SH-SY5Y (cell line): ENCODE results near the gene C1orf105.

Experiments
- GATA2 ChIP-seq: IDR thresholded peaks from 2 replicates; pipeline ENCODE4 v1.6.1; 2011; ENCODE audit warnings: mild to moderate bottlenecking, low read depth, low read length
- GATA3 ChIP-seq: IDR thresholded peaks from 2 replicates; pipeline ENCODE4 v1.6.1; 2011; ENCODE audit warnings: low read depth, mild to moderate bottlenecking, low read length, moderate library complexity

DNA sequence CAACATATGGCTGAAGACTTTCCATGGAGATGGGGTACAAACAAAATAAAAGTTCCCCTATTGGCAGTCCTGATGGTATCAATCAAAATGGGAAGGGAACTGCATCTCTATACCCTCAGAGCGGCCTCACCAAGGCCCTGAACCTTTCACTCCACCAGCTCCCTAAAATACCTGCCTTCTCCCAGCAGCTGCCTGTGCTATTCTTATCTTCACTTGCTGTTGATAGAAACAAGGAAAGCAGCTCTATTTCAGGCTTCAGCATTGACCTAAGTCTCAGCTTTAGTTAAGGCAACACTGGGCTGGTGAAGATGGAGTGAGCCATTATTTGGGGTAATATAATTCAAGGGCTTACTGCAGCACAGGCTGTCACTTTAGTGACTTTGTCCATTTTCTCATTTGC lies 45.1 kb downstream of the C1orf105 start:
- no peak for TF ChIP-seq GATA2
- TF ChIP-seq GATA3, result no peak
